HuH-7.5 (cell line): Measurements from ENCODE around the gene MICAL3.

Experiments
- DNase-seq: peaks from one replicate; pipeline ENCODE4 v3.0.0; 2011; ENCODE audit warnings: low spot score

Gene MICAL3

DNA sequence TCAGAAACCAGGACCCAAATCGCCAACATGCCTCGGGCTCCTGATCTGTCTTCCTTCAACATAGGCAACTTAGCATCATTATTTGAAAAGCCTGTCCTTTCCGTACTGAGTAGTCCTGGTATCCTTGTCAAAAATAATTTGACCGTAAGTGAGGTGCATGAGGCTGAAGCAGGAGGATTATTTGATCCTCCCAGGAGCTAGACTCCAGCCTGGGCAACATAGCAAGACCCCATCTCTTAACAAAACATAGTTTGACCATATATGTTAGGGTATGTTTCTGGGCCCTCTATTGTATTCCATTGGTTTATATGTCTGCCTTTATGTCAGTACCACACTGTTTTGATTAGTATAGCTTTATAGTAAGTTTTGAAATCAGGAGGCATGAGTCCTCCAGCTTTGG is 112.5 kb downstream of the MICAL3 start:
- no peak for DNase-seq

DNA sequence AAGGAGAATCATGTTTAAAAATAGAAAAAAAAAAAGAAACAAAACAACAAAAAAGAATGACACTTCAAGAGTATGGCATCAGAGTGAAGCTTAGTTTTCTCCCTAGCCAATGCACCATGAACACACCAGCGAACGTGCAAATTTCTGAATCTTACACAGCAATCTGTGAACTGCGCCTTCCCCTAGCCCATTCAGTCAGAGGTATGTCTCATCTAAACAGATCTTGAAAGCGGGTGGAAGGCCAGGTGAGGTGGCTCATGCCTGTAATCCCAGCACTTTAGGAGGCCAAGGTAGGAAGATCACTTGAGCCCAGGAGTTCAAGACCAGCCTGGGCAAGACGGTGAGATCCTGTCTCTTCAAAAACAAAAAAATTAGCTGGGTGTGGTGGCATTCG is 113.1 kb downstream of the MICAL3 start:
- no peak for DNase-seq

DNA sequence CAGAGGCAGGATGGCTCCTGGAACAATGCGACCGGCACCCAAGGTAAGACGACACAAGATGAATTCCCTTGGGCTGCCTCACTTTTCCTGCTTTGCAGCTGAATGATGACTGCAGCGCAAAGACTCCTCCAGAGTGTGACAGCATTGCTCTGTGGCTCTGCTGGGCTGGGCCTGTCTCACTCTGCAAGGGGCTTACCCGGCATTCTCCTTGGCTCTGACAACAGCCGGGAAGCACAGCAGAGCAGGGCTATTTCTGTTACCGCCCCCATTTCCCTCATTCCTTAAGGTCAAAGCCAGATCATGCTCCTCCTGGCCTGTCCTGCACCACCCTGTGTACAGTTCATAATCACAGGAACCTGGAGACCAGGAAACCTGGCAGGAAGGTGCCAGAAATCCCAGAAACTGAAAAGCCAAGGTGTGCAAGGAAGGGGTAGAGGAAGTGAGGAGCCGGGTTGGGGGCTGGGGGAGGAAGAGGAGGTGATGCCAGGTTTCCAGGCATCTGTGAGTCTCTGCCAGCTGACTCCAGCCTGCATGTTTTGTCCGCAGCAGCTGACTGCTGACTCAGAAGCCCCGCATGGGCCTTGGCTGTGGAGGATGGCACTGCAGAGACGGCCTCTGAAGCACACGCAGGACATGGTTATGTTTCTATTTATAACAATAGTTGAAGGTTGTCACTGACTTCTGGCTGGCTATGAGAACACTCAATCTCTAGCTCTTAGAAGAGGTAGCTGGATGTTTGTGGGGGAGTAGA is 113.6 kb downstream of the MICAL3 start:
- DNase-seq = no peak

DNA sequence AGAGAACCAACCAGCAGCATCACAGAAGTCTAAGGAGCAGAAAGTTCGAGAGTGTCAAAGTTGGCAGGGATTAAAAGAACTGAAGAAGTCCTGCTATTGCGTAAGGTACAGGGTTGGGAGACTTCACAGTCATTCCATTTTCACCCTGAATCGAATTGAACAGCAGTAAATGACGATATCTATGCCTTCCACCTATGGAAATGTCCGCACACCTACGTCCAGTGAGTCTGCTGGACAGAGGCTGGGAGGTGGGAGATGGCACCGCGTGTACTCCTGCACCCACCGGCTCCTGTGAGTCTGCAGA is 116.7 kb downstream of the MICAL3 start:
- DNase-seq = no peak

DNA sequence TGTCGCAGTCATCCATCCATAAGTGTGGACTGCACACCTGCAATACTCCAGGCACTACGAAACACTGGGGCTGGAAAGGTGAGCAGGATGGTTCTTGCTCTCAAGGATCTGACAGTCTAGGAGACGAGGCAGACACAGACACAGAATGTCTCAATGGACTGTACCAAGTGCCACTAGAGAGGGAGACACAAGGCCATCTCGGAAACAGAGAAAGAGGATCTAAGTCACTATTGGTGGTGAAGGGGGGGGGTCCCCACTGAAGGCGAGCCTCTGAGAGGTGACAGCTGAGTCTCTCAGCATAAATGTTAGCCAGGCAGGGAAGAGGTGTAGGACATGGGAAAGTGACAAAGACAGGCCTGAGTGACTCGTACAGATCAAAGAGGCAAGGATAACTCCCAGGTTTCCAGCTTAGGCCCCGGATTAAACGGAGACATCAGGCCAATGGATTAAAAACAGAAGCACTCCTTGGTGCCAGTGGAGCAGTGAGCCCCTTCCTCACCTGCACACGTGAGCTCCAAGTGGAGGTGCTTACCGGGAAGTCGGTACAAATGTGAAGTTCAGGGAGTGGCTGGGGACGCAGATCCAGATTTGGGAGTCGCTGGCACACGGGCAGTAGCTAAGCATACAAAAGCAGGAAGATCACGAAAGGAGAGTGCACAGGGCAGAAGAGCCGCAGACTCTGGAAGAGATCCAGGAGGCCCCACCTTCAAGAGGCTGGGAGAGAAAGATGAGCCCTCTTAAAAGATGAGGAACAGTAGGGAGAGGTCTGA is 117.2 kb downstream of the MICAL3 start:
- no peak for DNase-seq

DNA sequence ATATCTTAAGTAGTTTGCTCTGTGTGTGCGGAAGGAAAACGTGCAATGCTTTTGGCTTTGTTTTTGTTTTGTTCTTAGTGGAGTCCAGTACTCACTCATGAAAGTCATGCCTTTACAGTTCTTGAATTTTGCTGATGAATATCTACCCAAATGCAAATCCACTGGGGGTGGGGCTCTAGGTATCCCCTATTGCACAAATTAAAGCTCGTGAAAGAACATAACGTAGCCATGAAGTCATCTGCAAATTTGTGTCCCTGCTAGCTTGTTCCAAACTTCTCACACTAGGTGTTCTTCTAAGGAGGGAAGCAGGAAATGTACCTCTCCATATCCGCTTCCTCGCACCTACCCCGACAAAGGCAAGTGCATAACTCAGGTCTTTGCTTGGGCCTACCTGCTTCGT is 118.9 kb downstream of the MICAL3 start:
- no peak for DNase-seq

DNA sequence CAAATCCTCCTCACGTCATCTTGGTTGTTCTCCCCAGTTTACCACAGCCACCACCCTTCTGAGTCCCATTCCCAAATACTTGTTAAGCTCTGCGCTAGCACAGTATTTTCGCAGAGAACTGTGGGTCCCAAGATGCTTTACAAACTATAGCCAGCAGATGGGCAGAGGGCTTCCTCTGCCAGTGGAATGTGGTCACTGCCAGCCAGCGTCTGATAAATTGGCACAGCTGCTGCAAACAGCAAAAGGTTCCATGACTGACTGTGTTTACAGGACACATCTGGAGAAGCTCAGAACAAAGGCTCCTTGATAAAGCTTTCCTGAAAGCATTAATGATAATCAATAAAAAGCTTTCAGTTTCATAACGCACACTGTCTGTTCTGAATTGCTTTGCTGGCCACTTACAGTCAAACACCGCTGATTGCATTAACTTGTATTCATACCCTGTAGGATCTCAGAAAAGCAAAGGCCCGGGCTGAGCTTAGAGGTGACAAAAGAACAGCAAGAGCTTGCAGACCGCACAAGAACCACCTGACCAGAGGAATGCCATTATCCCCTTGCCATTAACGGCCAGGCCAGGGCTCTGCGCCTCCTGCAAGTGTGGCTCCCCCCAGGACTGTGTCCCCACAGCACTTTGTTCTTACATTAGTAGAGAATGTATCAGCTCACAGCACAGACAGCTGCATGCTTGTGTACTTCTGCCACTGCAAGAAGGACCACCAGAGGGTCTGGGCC is 120.6 kb downstream of the MICAL3 start:
- no peak for DNase-seq

DNA sequence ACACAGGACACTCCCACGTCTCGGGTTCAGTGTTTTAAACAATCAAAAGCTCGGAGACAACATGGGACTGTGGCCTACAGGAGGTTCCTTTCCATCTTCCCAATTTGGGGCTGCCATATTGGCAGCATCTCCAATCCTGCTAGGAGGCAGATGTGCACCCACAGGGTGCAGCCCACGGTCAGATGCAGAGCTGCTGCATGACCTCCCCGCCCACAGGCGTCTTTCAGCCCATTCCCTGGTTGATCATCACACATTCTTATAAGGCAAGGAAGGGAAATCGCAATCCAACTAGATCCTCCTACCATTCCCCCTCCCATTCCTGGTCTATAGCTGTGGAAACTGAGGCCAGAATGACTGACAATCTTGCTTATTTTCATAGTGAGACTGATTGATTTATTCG is 121.4 kb downstream of the MICAL3 start:
- DNase-seq = no peak

DNA sequence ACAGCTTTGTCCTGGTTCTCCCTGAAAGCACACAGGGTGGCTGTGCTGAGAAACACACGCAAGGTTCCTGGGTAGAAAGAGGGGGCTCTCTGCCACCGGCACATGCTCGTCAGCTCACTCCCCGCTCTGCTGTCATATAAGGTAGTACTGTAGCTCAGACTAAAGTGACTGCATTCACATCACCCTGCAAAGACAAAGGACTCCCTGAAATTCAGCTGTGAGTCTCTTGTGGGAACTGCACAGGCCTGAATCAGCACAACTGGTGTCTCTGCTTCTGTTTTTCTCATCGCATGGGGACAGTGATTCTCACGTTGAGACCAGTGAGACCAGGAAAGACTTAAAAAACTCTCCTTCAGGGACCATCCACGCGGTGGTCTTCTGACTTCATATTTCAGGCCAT is 126.0 kb downstream of the MICAL3 start:
- no peak for DNase-seq

DNA sequence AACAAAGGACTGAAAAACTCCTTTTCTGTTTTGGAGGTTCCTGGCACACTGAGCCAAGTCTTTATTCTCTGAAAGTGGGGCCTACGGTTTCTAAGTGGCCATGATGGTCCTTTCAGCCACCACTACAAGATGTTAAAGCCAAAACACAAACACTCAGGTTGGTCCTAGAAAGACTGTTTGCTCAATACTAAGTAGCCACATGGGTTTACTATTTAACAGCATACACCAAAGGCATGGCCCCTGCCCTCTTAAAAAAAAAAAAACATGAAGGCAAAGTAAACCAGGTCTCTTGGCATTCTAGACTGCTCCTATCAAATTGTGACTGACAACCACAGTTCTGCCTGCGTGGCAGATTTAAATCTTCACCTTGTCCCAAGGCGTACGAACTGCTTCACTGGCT is 126.5 kb downstream of the MICAL3 start:
- no peak for DNase-seq

DNA sequence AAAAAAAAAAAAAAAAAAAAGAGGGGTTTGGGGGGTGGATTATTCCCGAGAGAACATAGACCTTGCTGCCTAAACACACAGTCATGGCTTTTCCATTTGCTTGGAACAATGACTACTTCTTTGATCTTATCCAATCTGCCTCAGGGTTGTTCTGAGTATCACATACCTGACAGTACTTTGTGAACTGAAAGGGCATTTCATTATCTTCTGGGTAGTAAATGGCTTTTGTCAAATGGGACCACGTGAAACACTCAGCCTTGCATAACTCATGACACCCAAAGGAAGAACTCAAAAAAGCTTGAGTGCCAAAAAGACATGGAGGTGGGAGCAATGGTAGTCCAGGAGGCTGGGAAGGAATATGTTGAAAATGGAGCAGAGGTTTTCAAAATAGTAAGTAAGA is 126.9 kb downstream of the MICAL3 start:
- no peak for DNase-seq

DNA sequence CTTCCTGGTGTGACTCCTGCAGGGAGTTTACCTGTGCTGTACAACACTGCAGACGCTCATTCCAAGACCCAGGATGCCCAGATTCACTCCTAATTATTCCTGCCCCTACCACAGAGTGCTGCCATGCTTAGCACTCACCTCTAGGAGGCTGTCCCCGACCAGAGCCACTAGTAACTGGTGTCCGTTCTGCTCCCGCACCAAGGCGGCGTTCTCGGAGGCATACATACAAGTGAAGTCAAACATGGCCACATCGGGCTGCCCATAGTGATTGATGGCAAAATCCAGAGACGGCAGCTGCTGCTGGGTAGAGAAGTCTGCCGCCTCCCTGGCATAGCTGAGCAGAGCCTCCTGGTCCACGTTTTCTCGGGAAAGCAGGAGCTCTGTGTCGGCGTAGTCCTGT is 127.8 kb downstream of the MICAL3 start:
- DNase-seq = no peak

DNA sequence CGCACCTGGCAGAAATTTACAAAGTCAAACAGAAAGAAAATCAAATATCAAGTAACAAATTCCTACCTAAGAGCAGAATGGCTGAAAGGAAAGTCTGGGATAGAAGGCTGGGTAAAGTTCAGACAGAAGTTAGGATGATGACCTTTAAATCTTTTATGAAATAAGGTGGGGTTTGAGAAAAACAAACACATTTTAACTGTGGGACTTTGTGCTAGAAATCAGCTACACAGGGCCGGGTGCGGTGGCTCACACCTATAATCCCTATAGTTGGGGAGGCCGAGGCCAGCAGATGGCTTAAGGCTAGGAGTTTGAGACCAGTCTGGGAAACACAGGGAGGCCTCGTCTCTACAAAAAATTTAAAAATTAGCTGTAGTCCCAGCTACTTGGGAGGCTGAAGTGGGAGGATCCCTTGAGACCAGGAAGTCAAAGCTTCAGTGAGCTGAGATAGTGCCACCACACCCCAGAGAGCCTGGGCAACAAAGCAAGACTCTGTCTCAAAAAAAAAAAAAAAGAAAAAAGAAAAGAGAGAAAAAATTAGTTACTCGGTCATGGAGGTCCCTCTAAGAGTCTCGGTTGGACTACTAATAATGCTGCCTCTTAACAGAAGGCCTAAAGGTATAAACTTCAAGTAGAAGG is 130.3 kb downstream of the MICAL3 start:
- DNase-seq = no peak

DNA sequence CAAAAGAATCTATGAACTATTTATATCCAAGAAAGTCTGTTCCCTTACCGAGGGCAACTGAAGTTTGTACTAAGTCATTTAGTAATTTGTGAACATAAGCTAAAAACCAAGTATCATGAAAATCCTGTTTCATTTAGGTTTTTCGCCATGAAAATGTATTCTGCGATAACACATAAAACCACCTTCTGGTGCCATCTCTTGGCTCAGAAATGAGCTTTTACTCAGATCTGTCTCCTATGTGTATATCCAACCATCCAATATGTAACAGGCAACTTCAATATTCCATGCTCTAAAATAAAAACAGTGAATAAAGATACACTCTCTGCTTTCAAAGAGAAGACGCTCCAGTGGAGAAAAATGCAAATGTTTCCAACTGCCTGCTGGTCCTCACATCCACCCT is 132.0 kb downstream of the MICAL3 start:
- no peak for DNase-seq

DNA sequence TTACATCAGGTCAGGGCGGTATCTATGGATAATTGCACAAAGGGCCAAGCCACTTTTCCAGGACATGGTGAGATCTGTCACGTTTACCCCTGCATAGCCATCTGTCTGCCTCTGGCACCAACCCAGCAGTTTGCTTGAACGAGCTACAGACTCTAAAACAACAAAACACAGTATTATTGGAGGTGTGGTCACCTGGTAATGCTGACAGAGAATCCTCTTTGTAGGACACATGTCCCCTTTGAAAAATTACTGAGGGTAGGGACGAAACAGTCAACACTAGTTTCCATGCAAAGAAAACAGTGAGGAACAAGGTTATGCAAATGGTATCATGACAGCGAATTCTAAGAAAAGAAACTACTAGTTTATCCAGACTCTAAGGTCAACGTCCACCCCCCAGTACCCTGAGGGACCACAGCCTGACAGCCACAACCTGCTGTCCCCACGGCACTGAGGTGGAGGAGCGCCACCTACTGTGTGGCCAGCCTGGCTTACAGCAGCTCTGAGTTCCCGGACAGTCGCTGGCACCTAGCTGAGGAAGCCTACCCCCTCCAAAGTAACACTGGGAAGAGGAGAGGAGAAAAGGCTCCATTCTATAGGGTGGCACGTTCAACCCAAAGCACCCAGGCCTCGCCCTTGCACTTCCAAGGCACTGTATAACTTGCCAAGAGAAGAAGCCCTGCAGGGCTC is 132.7 kb downstream of the MICAL3 start:
- DNase-seq = peak; percentile 42

DNA sequence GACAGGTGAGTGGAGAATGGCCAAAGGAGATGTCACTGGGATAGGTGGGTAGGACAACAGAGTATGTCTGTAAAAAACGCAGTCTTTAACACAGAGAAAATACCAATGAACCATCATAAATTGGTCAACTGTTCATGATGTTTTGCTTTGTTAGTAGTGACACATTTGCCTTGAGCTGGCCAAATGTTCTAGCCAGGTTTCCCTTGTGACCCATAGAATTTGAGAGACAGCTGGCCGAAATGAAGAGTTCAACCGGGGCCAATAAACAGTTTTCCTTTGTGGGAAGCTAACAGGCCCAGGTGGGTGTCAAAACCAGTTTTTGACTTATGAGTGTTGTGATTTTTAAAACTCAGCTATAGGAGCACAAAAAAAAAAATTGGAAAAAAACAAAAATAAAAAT is 133.5 kb downstream of the MICAL3 start:
- DNase-seq = no peak

DNA sequence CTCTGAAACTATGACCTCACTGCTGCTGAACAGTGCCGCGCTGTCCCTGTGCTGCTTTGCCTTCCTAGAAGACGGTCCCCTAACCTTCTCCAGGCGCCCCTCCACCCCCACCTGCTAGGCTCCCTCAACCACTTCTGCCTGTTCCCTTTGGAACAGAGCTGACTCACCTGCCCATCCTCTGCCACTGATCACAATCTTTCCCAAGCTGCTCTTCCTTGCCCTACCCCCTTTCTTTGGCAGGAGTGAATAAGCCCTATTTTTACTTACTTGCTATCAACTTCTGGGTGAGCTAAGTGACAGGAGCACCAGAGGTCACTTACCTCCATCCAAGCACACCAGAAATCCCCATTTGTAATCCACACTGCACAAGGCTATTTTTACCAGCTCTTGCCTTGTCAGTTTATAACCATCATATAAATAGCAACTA is 134.1 kb downstream of the MICAL3 start:
- DNase-seq = no peak

DNA sequence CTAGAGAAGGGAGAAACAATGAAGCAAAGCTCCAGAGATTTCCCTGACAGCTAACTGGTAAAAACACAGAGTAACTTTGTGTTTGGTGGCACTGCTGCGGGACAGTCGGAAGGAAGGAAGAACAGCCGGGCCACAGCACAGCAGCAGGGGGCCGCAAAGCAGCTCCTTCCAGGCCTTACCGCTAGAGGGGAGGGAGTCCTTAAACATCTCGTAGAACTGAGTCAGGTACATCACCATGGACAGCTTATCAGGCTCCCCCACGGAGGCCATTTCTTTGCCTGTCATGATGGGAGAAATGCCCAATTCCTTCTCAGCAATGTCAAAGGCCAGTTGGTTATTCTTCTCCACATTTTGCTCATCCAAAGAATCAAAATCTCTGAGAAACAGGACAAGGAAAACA is 135.5 kb downstream of the MICAL3 start:
- no peak for DNase-seq

DNA sequence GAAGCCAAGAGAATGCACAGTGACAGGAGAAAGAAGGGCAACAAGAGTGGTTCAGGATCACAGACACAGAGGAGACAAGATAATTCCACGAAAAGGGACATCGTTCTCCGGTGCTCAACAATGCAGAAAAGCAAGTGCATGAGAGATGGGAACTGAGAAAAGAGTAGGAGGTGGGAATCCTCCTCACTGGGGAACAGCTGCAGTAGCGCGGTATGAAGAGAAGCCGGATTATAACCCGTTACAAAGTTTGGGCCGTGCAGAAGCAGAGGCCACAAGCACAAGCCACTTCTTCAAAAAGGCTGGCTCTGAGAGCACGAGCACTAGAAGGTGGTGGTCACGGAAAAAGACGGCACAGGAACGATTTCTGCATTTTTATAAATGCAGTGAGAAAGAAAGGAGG is 135.9 kb downstream of the MICAL3 start:
- no peak for DNase-seq

DNA sequence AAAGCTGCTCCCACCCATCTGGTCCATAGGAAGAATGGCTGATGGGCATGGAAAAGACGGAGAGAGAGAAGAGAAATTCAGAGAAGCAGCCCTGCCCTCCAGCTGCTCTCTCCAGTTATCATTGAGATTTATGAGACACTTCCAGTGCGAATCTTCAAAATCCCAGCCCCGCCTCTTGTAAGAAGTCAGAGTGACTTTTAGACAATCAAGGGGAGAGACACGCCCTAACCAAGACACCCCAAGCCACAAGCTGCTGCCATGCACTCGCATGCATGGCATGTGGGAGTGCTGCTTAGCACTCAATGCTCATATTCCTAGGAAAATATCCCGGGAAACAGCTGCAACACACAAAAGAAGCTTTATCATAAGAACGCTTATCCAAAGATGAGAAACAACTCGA is 139.5 kb downstream of the MICAL3 start:
- no peak for DNase-seq

DNA sequence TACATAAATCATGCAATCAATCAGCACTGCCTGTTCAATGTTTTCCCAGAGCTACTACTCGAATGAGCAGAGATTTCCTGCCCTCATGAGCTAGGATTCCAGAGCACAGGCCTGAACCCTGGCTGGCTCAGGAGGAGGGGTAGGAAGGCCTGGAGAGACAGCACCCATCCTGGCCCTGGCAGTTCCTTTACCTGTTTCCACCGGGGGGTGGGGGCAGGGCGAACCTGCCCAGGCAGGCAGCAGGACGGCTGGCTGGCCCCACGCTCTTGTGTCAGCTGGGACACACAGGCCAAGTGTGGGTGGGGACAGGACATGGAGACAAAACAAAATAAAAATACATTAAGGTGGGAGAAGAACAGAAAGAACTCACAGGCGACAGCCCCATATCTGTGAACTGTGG is 140.3 kb downstream of the MICAL3 start:
- DNase-seq = no peak

DNA sequence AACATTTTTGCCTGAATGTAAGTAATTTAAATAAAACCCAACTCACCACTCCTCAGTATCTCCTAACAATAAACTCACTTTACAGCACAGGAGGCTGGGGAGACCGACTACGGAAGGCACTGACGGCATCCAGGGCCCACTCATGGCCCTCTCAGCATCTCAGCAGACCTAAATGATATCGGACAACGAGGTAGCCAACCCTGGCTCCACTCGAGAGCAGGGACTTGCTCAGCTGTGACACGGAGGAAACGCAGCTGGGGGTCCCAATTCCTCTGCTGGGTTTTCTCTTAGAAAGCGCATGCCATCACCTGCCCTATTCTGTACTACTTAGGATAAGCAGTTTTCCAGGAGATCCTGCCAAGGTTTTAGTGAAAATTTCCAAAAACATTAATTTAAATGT is 141.0 kb downstream of the MICAL3 start:
- no peak for DNase-seq
